Activated CD8-positive, alpha-beta T cell treated with anti-CD3 and anti-CD28 coated beads, Interleukin-2, amount 10 ng/mL, durations not matched to agents 7 days and 5 days (primary cell): ENCODE data around the gene OPN4. TPM values are rescaled to one million over a fixed set of nuclear protein-coding genes. Genes with fewer than 3 reads are reported as not detected.
"Not testable (repeated sequence)": the region's sequence is repeated elsewhere in the genome, so short reads cannot be mapped to it uniquely, and the experiment has no call there.

ENCODE experiments used
- ATAC-seq: fragments of 150-1000 bp; cut with Tn5 transposase; one replicate; pipeline ENCODE4 v1.10.0; 2021; ENCODE audit warnings: moderate library complexity
- CTCF ChIA-PET: fragments of 350-600 bp; sonication (Branson Sonifier 250); formaldehyde crosslinking; loops from one replicate; lab custom pipeline; 2021; ENCODE audit warnings: antibody characterized with exemption; lab: Charles Lee
- POLR2A ChIA-PET: fragments of 350-600 bp; sonication (Branson Sonifier 250); formaldehyde crosslinking; loops from one replicate; lab custom pipeline; 2021; ENCODE audit warnings: antibody characterized with exemption; lab: Charles Lee
- DNase-seq: peaks from one replicate; pipeline ENCODE4 v3.0.0-alpha.2; 2020
- H3K27ac Mint-ChIP-seq: one replicate; pipeline ENCODE4 v1.8.0; 2021; ENCODE audit warnings: mild to moderate bottlenecking, mixed read lengths
- H3K27me3 Mint-ChIP-seq: one replicate; pipeline ENCODE4 v1.8.0; 2021; ENCODE audit warnings: low read depth, mixed read lengths
- H3K36me3 Mint-ChIP-seq: one replicate; pipeline ENCODE4 v1.8.0; 2021; ENCODE audit warnings: low read depth, mixed read lengths
- H3K4me1 Mint-ChIP-seq: one replicate; pipeline ENCODE4 v1.8.0; 2021; ENCODE audit warnings: low read depth, mixed read lengths
- H3K4me3 Mint-ChIP-seq: one replicate; pipeline ENCODE4 v1.8.0; 2021; ENCODE audit warnings: mild to moderate bottlenecking, mixed read lengths
- H3K9me3 Mint-ChIP-seq: one replicate; pipeline ENCODE4 v1.8.0; 2022; ENCODE audit warnings: mixed read lengths; ENCODE audit not compliant: insufficient read depth
- total RNA-seq, 2 experiments: library from RNA; stranded (reverse); gene quantifications; one replicate each; pipeline ENCODE4 v1.2.3, GENCODE V29; 2021

The OPN4 gene
- total RNA-seq, 2 experiments from 2014 or later, result not detected

DNA sequence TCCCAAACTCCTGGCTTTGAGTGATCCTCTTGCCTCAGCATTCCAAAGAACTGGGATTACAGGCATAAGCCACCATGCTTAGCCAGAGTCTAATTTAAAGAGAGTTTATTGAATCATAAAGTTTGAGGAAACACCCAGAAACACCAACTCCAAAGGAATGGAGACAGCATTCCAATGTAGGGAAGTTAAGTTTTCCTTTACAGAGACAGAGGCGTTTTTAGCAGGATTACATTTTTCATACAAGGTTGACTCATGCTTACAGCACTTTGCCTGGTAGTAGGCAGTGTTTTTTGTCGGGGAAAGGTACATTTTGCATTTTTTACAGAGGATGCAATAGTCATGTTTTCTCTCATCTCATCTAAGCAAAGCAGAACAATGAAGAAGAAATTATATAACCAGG is 18.9 kb upstream of the OPN4 start:
- ChIA-PET CTCF (no interaction called here), POLR2A (no interaction called here)
- H3K36me3 Mint-ChIP-seq, result no peaks in the 10 kb centered on the region
- no peak overlapping the region for H3K4me3 Mint-ChIP-seq
- H3K4me1 Mint-ChIP-seq, result no peaks in the 10 kb centered on the region
- DNase-seq (no peak), ATAC-seq (no peak)
- no peaks in the 10 kb centered on the region for H3K9me3 Mint-ChIP-seq
- no peak overlapping the region for H3K27ac Mint-ChIP-seq
- peaks cover 46% of the 10 kb centered on the region for H3K27me3 Mint-ChIP-seq

DNA sequence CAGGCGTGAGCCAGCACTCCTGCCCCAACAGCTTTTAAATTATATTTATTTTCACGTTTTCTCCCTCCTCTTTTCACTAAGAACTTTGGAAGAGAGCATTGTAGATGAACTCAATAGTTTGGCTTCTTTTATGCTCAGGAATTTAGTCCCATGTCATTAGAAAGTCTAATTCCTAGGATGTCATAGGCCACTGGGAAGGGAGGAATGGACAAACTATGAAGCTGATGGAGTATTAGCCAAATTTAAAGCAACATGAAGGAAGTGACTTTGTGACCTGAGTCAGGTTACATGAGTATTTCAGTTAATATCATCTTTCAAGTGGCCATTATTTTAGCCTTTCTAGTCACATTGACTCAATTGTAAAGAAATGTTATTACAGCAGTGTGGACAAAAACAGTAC is 18.0 kb upstream of the OPN4 start:
- H3K27me3 Mint-ChIP-seq, result peaks cover 42% of the 10 kb centered on the region
- no peak overlapping the region for H3K4me3 Mint-ChIP-seq
- POLR2A ChIA-PET, result no interaction called here
- peaks cover under 1% of the 10 kb centered on the region for H3K9me3 Mint-ChIP-seq
- H3K27ac Mint-ChIP-seq, result no peak overlapping the region
- H3K4me1 Mint-ChIP-seq, result no peaks in the 10 kb centered on the region
- no peak for ATAC-seq
- CTCF ChIA-PET, result no interaction called here
- no peaks in the 10 kb centered on the region for H3K36me3 Mint-ChIP-seq
- no peak for DNase-seq

- Mint-ChIP-seq H3K9me3 (peaks cover 8% of the 10 kb centered on the region), H3K36me3 (no peaks in the 10 kb centered on the region), H3K27me3 (peaks cover 13% of the 10 kb centered on the region), H3K27ac (no peak overlapping the region), H3K4me3 (no peak overlapping the region), H3K4me1 (peaks cover 7% of the 10 kb centered on the region)
- ChIA-PET CTCF (no interaction called here), POLR2A (no interaction called here)
- no peak for DNase-seq
- no peak for ATAC-seq
Measured at GRCh38 chr10:86642021-86642420, 12.3 kb upstream of the OPN4 start.

DNA sequence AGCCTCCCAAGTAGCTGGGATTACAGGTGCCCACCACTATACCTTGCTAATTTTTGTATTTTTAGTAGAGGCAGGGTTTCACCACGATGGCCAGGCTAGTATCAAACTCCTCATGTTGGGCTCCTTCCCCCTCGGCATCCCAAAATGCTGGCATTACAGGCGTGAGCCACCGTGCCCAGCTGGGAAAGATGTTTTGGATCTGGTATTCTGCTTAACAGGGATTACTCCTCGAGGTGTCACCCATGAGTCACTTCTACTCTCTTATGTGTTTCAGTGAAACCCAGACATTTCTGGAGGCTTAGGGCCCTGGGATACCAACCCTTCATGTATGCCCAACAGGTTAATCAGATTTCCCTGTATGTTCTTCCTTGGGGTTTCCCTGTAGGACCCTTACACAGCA is 11.8 kb upstream of the OPN4 start:
- H3K4me1 Mint-ChIP-seq, result peaks cover 7% of the 10 kb centered on the region
- ChIA-PET POLR2A (no interaction called here), CTCF (no interaction called here)
- no peak overlapping the region for H3K4me3 Mint-ChIP-seq
- H3K27me3 Mint-ChIP-seq, result peaks cover 11% of the 10 kb centered on the region
- H3K36me3 Mint-ChIP-seq, result no peaks in the 10 kb centered on the region
- no peak for ATAC-seq
- H3K27ac Mint-ChIP-seq, result no peak overlapping the region
- no peak for DNase-seq
- H3K9me3 Mint-ChIP-seq, result peaks cover 8% of the 10 kb centered on the region

- Mint-ChIP-seq H3K4me1 (peaks cover 7% of the 10 kb centered on the region), H3K9me3 (peaks cover 8% of the 10 kb centered on the region), H3K4me3 (no peak overlapping the region), H3K36me3 (no peaks in the 10 kb centered on the region), H3K27ac (no peak overlapping the region), H3K27me3 (peaks cover 3% of the 10 kb centered on the region)
- ChIA-PET CTCF (interaction anchor here (0.8 kb wide), 1 partner anchor 246 kb away, joined by 4 read pairs; no protein-coding TSS in a partner anchor), POLR2A (no interaction called here)
- ATAC-seq, result no peak
- no peak for DNase-seq
Measured at GRCh38 chr10:86644152-86644793, 10.1 kb upstream of the OPN4 start.

DNA sequence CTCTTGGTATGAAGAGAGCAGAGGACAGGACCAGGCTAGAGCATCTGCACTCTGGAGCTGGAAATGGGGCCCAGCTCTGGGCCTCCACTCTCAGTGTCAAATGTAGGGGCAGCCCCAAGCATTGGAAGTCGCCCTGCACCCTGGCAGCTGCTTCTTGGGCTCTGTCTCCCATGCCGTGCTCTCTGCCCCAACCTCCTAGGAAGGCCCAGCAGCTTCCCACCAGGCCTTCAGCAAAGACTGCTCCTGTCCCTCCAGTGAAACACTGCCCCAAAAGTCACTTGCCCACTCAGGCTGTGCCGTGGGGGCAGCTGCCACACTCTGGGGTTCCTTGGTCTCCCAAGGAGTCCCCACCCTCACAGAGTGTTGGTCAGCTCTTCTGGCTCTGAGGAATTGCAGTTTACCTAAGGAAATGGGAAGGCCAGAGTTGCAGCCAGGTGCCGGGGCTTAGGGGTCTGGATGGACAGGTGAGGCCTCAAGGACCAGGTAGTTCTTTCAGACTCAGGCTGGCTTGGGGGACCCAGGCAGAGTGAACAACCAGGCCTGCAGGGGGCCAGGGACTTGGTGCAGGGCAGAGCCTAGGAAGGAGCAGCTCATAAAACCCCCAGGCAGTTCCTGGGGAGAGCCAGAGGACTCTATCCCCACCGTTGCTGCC is 9.4 kb upstream of the OPN4 start:
- CTCF ChIA-PET, result interaction anchor here (0.8 kb wide), 1 partner anchor 247 kb away, joined by 4 read pairs; no protein-coding TSS in a partner anchor
- Mint-ChIP-seq H3K27ac (no peak overlapping the region), H3K27me3 (peaks cover 3% of the 10 kb centered on the region), H3K4me1 (peaks cover 7% of the 10 kb centered on the region), H3K36me3 (no peaks in the 10 kb centered on the region), H3K4me3 (no peak overlapping the region), H3K9me3 (peaks cover 8% of the 10 kb centered on the region)
- POLR2A ChIA-PET, result no interaction called here
- ATAC-seq, result no peak
- no peak for DNase-seq

DNA sequence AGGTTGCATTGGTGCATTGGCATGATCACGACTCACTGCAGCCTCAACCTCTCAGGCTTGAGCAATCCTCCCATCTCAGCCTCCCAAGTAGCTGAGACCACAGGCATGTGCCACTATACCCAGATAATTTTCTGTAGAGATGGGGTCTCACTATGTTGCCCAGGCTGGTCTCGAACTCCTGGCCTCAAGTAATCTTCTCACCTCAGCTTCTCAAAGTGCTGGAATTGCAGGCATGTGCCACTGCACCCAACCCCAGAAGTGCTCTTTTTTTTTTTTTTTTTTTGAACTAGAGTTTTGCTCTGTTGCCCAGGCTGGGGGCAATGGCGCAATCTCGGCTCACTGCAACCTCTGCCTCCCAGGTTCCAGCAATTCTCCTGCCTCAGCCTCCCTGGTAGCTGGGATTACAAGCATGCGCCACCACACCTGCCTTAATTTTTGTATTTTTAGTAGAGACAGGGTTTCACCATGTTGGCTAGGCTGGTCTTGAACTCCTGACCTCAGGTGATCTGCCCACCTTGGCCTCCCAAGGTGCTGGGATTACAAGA is 8.7 kb upstream of the OPN4 start:
- POLR2A ChIA-PET, result interaction anchor here (0.7 kb wide), 1 partner anchor 14 kb away, joined by 3 read pairs; no protein-coding TSS in a partner anchor
- DNase-seq, H3K4me1 Mint-ChIP-seq, CTCF ChIA-PET, H3K4me3 Mint-ChIP-seq, H3K27ac Mint-ChIP-seq, H3K36me3 Mint-ChIP-seq, H3K9me3 Mint-ChIP-seq, ATAC-seq, H3K27me3 Mint-ChIP-seq: not testable (repeated sequence)

GRCh38 chr10:86646532-86646931 is 7.8 kb upstream of the OPN4 start:
- Mint-ChIP-seq H3K9me3 (peaks cover 5% of the 10 kb centered on the region), H3K36me3 (no peaks in the 10 kb centered on the region), H3K4me1 (peaks cover 7% of the 10 kb centered on the region), H3K27ac (no peak overlapping the region), H3K27me3 (no peaks in the 10 kb centered on the region), H3K4me3 (no peak overlapping the region)
- ChIA-PET POLR2A (no interaction called here), CTCF (no interaction called here)
- DNase-seq (no peak), ATAC-seq (no peak)

DNA sequence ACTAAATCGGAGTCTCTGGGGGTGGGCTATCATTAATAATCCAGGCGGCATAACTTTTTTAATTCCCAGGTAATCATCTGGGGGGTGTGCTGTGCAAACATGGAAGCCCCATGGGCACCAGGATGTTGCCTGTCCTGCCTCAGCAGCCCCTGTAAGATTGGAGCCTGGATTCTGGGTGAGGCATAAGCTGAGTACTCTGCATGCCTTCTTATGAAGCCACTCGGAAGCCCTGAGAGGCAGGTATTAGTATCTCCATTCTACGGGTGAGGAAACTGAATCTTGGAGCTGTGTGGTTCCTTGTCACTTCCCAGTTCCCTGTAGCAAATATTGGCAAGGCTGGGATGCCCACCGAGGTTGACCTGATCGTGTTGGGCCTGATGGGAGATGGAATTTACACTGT is 7.4 kb upstream of the OPN4 start:
- no peaks in the 10 kb centered on the region for H3K36me3 Mint-ChIP-seq
- CTCF ChIA-PET, result no interaction called here
- ATAC-seq (no peak), DNase-seq (no peak)
- no peaks in the 10 kb centered on the region for H3K27me3 Mint-ChIP-seq
- H3K9me3 Mint-ChIP-seq, result peaks cover 1% of the 10 kb centered on the region
- POLR2A ChIA-PET, result no interaction called here
- peaks cover 7% of the 10 kb centered on the region for H3K4me1 Mint-ChIP-seq
- no peak overlapping the region for H3K27ac Mint-ChIP-seq
- no peak overlapping the region for H3K4me3 Mint-ChIP-seq

DNA sequence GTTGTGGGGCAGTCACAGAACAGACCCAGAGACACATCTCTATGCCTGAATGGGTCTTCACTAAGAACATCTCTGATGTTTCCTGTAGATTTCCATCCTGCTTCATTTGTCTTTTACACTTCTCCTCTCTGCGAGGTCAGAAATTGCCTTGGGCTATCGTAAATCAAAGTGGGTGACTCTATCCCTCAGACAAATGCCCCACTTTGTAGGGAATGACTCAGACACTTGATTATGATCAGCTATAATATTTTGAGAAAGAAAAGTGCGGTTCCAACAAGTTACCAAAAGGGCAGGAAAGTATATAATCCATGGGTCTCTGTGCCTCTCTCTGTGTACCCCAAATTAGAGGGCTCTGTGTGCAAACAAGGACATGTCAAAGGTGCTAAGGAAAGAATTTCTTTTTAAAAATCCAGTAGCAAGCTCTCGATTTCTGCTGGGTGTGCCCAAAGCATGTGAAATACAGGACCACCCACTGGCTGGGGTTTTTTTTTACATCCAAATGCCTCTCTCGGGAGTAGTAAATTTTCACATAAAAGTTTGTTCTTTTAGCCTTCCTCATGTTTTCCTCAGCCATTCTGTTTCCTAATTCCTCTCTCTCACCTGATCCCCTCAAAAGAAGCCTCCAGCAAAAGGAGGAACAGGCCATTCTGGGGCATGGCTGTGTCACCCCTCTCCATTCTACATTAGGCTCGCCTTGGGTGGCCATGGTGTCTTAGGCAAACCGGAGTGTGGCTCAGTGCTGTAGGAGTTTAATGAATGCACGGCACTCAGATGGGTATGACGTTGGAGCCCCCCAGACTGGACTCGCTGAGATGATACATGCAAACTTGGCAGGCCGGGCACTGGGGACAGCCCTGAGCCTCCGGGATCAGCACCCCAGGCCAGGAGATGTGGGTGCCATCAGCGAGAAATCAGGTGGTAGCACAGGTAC is 6.3 kb upstream of the OPN4 start:
- Mint-ChIP-seq H3K4me1 (peaks cover 7% of the 10 kb centered on the region), H3K36me3 (no peaks in the 10 kb centered on the region), H3K9me3 (no peaks in the 10 kb centered on the region), H3K27ac (no peak overlapping the region), H3K27me3 (no peaks in the 10 kb centered on the region), H3K4me3 (no peak overlapping the region)
- CTCF ChIA-PET, result interaction anchor here (0.6 kb wide), 1 partner anchor 200 kb away, joined by 4 read pairs; no protein-coding TSS in a partner anchor
- no peak for ATAC-seq
- no peak for DNase-seq
- POLR2A ChIA-PET, result no interaction called here

DNA sequence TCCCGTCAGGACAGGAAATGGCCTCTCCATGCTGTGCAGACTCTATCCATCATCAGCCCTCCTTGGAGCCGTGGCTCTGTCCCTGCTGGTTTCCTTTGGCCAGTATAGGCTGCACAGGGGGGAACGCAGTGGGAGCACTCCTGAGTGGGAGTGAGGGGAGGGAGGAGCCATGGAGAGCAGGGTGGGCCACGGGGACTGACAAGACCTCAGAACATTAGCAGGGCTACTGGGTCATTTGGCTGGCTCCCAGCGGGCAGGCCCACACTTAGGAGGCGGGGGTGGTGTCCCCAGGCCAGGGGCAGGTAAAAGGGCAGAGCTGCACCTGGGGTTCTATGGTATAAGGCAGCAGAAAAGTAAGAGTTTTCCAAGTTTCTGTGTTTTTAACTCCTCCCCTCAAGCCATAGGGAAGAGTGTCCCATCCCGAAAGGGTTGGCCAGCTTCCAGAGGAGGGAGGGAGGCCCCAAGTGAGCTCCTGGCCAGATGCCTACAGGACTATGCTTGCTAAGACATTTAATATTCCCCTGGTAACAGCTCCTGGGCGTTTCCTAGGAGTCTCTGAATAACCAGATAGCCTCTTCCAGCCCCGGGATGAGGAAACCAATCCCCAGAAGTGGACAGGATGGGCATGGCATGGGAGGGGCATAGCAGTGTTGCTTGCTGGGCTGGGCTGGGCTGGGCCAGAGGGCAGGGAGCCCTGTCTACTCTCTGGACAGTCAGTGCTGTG is 5.5 kb upstream of the OPN4 start:
- ChIA-PET POLR2A (no interaction called here), CTCF (no interaction called here)
- Mint-ChIP-seq H3K27ac (no peak overlapping the region), H3K4me1 (no peaks in the 10 kb centered on the region), H3K4me3 (no peak overlapping the region), H3K27me3 (no peaks in the 10 kb centered on the region), H3K36me3 (no peaks in the 10 kb centered on the region), H3K9me3 (no peaks in the 10 kb centered on the region)
- ATAC-seq (no peak), DNase-seq (no peak)
